HUES48 (cell line): ENCODE results near the gene PTGIS.

Experiments
- H3K27ac ChIP-seq: one replicate; pipeline ENCODE4 v1.7.0; 2013; ENCODE audit warnings: low read depth, low read length, inconsistent platforms
- H3K27me3 ChIP-seq: 2 replicates; pipeline ENCODE4 v1.6.1; 2013; ENCODE audit warnings: mild to moderate bottlenecking, low read length; ENCODE audit not compliant: control insufficient read depth, insufficient read depth
- H3K36me3 ChIP-seq: 2 replicates; pipeline ENCODE4 v1.6.1; 2013; ENCODE audit warnings: low read length; ENCODE audit not compliant: control insufficient read depth, insufficient read depth
- H3K4me1 ChIP-seq: 2 replicates; pipeline ENCODE4 v1.6.1; 2013; ENCODE audit warnings: mild to moderate bottlenecking, low read length; ENCODE audit not compliant: control insufficient read depth, insufficient read depth
- H3K4me3 ChIP-seq: 2 replicates; pipeline ENCODE4 v1.5.1; 2013; ENCODE audit warnings: mild to moderate bottlenecking, low read depth, low read length
- H3K9ac ChIP-seq: 2 replicates; pipeline ENCODE4 v1.6.1; 2013; ENCODE audit warnings: mild to moderate bottlenecking, low read depth, low read length, moderate library complexity
- H3K9me3 ChIP-seq: 2 replicates; pipeline ENCODE4 v1.6.1; 2013; ENCODE audit warnings: low read length; ENCODE audit not compliant: control insufficient read depth, insufficient read depth

PTGIS gene

GRCh38 chr20:49583669-49584417 lies 15.9 kb upstream of the PTGIS start:
- peaks cover 5% of the 10 kb centered on the region; the same call in 1 of the 2 replicates for H3K4me1 ChIP-seq
- H3K9me3 ChIP-seq = no peaks in the 10 kb centered on the region
- peak overlapping the region; percentile 45 for H3K27ac ChIP-seq
- no peak overlapping the region for H3K9ac ChIP-seq
- no peaks in the 10 kb centered on the region for H3K27me3 ChIP-seq
- no peaks in the 10 kb centered on the region for H3K36me3 ChIP-seq
- no peak overlapping the region for H3K4me3 ChIP-seq

DNA sequence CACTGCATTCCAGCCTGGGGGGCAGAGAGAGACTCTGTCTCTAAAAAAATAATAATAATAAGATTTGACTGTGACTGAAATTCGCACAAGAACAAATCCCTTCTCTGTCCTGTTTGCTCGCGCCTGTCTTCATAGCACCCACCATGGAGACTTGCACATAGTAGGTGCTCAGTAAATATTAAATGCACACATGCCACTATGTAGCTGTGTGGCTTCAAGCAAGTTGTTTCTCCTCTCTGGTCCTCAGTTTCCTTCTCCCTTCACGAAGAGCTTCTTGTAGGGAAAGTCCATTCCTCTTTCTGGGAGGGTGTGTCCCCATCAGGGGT lies 15.4 kb upstream of the PTGIS start:
- H3K36me3 ChIP-seq = no peaks in the 10 kb centered on the region
- no peak overlapping the region for H3K27ac ChIP-seq
- no peak overlapping the region for H3K9ac ChIP-seq
- no peaks in the 10 kb centered on the region for H3K9me3 ChIP-seq
- H3K4me1 ChIP-seq = peaks cover 5% of the 10 kb centered on the region; the same call in 1 of the 2 replicates
- H3K4me3 ChIP-seq = no peak overlapping the region
- H3K27me3 ChIP-seq = no peaks in the 10 kb centered on the region

DNA sequence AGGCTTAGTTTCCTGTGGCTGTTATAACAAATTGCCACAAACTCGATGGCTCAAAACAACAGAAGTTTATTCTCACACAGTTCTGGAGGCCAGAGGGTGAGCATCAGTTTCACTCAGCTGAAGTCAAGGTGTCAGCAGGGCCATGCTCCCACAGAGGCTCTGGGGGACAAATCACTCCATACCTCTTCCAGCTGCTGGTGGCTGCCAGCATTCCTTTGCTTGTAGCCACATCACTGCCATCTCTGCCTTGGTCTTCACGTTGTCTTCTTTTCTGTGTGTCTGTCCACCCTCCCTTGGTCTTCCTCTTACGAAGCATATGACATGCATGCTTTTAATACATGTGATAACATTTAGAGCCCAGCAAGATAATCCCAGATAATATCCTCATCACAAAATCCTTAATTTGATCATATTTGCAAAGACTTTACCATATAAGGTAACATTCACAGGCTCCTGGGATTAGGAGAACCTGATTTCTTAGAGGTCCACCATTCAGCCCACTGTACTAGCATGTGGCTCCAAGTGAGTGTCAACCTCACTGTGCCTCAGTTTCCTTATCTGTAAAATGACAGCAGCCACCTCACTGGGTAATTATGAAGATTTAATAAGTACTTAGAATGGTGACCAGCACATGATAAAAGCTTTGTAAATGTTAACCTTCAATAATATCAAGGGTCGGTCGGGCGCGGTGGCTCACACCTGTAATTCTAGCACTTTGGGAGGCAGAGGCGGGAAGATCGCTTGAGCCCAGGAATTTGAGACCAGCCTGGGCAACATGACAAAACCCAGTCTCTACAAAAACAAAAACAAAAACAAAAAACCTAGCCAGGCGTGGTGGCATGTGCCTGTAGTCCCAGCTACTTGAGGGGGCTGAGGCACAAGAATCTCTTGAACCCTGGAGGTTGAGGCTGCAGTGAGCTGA lies 14.7 kb upstream of the PTGIS start:
- Histone ChIP-seq H3K27ac (no peak overlapping the region), H3K9me3 (no peaks in the 10 kb centered on the region), H3K9ac (no peak overlapping the region), H3K4me3 (no peak overlapping the region), H3K27me3 (no peaks in the 10 kb centered on the region), H3K36me3 (no peaks in the 10 kb centered on the region), H3K4me1 (peaks cover 5% of the 10 kb centered on the region; the same call in 1 of the 2 replicates)

GRCh38 chr20:49581482-49581881 lies 13.5 kb upstream of the PTGIS start:
- H3K27ac ChIP-seq = no peak overlapping the region
- peaks cover 5% of the 10 kb centered on the region; the same call in 1 of the 2 replicates for H3K4me1 ChIP-seq
- no peaks in the 10 kb centered on the region for H3K9me3 ChIP-seq
- H3K27me3 ChIP-seq = no peaks in the 10 kb centered on the region
- H3K36me3 ChIP-seq = no peaks in the 10 kb centered on the region
- H3K9ac ChIP-seq = no peak overlapping the region
- no peak overlapping the region for H3K4me3 ChIP-seq

GRCh38 chr20:49580813-49581174 lies 12.9 kb upstream of the PTGIS start:
- H3K9ac ChIP-seq = no peak overlapping the region
- no peak overlapping the region for H3K27ac ChIP-seq

GRCh38 chr20:49579874-49580812 lies 12.2 kb upstream of the PTGIS start:
- H3K4me3 ChIP-seq = no peak overlapping the region
- no peaks in the 10 kb centered on the region for H3K27me3 ChIP-seq
- H3K9ac ChIP-seq = no peak overlapping the region
- no peaks in the 10 kb centered on the region for H3K36me3 ChIP-seq
- H3K4me1 ChIP-seq = peaks cover 8% of the 10 kb centered on the region
- H3K9me3 ChIP-seq = no peaks in the 10 kb centered on the region
- H3K27ac ChIP-seq = no peak overlapping the region

More at GRCh38 chr20:49580813-49581174, 12.9 kb upstream of the PTGIS start:
- Histone ChIP-seq H3K9me3 (no peaks in the 10 kb centered on the region), H3K27me3 (no peaks in the 10 kb centered on the region), H3K4me3 (no peak overlapping the region), H3K36me3 (no peaks in the 10 kb centered on the region), H3K4me1 (peaks cover 5% of the 10 kb centered on the region)

DNA sequence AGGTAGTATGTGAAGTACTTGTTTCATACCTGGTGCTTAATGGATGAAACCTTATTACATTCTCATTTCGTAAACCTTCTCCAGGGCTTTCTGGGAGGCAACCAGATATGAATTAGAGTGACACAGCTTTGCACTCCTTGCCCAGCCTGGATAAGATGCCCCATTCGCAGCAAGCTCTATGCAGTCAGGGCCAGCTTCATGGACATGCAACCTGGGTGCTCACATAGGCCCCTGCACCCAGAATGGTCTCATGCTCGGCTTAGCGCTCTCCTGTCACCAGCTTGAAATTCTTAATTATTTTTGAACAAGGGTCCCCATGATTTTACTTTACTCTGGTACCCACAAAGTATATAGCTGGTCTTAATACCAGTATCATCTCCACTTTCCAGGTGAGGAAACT lies 11.3 kb upstream of the PTGIS start:
- H3K36me3 ChIP-seq = no peaks in the 10 kb centered on the region
- H3K27me3 ChIP-seq = no peaks in the 10 kb centered on the region
- peaks cover 8% of the 10 kb centered on the region for H3K4me1 ChIP-seq
- H3K9me3 ChIP-seq = no peaks in the 10 kb centered on the region
- no peak overlapping the region for H3K4me3 ChIP-seq
- no peak overlapping the region for H3K27ac ChIP-seq
- no peak overlapping the region for H3K9ac ChIP-seq

DNA sequence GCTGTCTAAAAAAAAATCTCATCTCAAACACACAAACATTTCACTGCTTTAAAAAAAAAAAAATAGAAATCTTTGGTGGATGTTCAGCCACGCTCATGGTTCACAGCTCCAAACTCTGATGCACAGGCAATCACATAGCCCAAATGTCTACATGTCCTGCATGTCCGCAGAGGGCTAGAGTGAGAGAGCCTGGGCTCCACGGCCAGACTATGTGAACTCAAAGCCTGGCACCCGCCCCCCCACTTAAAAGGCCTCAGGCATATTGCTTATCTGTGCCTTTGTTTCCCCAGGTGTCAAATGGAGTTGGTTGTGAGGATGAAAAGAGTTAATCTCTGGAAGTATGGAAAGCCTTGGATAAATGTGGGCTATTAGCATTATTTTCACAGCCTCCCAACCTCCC lies 10.5 kb upstream of the PTGIS start:
- no peak overlapping the region for H3K27ac ChIP-seq
- no peaks in the 10 kb centered on the region for H3K36me3 ChIP-seq

DNA sequence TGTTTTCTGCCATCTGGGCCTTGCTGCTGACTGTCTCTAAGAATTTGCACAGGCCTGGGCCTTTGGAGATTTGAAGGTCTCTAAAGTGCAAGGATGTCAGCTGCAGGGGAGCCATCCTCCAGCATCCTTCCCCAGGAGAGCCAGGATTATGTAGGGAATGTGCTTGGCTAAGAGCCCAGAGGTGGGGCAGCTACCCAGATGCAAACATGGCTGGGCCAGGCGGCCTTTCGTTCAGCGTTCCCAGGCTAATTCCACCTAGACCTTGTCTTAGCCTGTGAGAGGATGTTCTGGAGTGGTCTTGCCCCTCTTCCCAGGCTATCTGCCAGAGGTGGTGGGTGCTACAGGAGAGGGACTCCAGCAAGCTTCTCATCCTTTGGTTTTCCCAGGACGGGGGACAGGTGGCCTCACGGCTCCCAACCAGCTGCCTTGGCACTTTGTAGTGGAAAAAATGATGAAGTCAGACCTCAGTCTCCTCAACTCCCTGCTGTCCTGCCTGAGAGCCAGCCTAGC lies 7.7 kb upstream of the PTGIS start:
- H3K36me3 ChIP-seq = no peaks in the 10 kb centered on the region
- H3K27ac ChIP-seq = no peak overlapping the region
- H3K4me1 ChIP-seq = peaks cover 14% of the 10 kb centered on the region
- no peaks in the 10 kb centered on the region for H3K27me3 ChIP-seq
- H3K4me3 ChIP-seq = no peak overlapping the region
- no peaks in the 10 kb centered on the region for H3K9me3 ChIP-seq
- no peak overlapping the region for H3K9ac ChIP-seq

More for the DNA sequence above, 10.5 kb upstream of the PTGIS start:
- Histone ChIP-seq H3K4me3 (no peak overlapping the region), H3K4me1 (peaks cover 8% of the 10 kb centered on the region), H3K9ac (no peak overlapping the region), H3K9me3 (no peaks in the 10 kb centered on the region), H3K27me3 (no peaks in the 10 kb centered on the region)

- Histone ChIP-seq H3K36me3 (no peaks in the 10 kb centered on the region), H3K27ac (no peak overlapping the region), H3K4me3 (no peak overlapping the region), H3K27me3 (no peaks in the 10 kb centered on the region), H3K9me3 (no peaks in the 10 kb centered on the region), H3K4me1 (peaks cover 21% of the 10 kb centered on the region), H3K9ac (no peak overlapping the region)
These were observed 6.0 kb upstream of the PTGIS start for GRCh38 chr20:49573900-49574416.
